MM.1S (cell line): ENCODE results near the gene DMWD.

Source experiments
- DNase-seq: peaks from one replicate; pipeline ENCODE4 v3.0.0-alpha.2; 2015
- H2AFZ ChIP-seq: fragments of 300-600 bp; sonication (generic); 2 replicates; pipeline ENCODE4 v1.6.0; 2016; ENCODE audit warnings: antibody characterized with exemption, low read length
- H3F3A ChIP-seq: fragments of 300-600 bp; sonication (generic); 2 replicates; pipeline ENCODE4 v1.6.1; 2016; ENCODE audit warnings: mild to moderate bottlenecking, antibody characterized with exemption, low read length, moderate library complexity, mixed read lengths; ENCODE audit not compliant: insufficient read depth
- H3K27ac ChIP-seq: fragments of 300-600 bp; sonication (generic); 2 replicates; pipeline ENCODE4 v1.5.1; 2016; ENCODE audit warnings: mild to moderate bottlenecking, low read length
- H3K27me3 ChIP-seq: fragments of 300-600 bp; sonication (generic); replicated peaks from 2 replicates; pipeline ENCODE4 v1.6.0; 2016; ENCODE audit warnings: low read length; ENCODE audit not compliant: insufficient read depth
- H3K36me3 ChIP-seq: fragments of 300-600 bp; sonication (generic); replicated peaks from 2 replicates; pipeline ENCODE4 v1.6.1; 2016; ENCODE audit warnings: mild to moderate bottlenecking, low read length, mixed read lengths; ENCODE audit not compliant: insufficient read depth
- H3K4me1 ChIP-seq: fragments of 300-600 bp; sonication (generic); 2 replicates; pipeline ENCODE4 v1.6.1; 2016; ENCODE audit warnings: low read length, mixed read lengths
- H3K4me2 ChIP-seq: fragments of 300-600 bp; sonication (generic); 2 replicates; pipeline ENCODE4 v1.6.0; 2016; ENCODE audit warnings: low read depth, low read length
- H3K4me3 ChIP-seq: fragments of 300-600 bp; sonication (generic); 2 replicates; pipeline ENCODE4 v1.5.1; 2016; ENCODE audit warnings: low read length, mixed read lengths
- H3K79me2 ChIP-seq: fragments of 300-600 bp; sonication (generic); 2 replicates; pipeline ENCODE4 v1.6.1; 2016; ENCODE audit warnings: mixed run types, low read length, mixed read lengths
- H3K9ac ChIP-seq: fragments of 300-600 bp; sonication (generic); 2 replicates; pipeline ENCODE4 v1.6.1; 2016; ENCODE audit warnings: low read length, mixed read lengths
- H3K9me2 ChIP-seq: fragments of 300-600 bp; sonication (generic); replicated peaks from 2 replicates; pipeline ENCODE4 v1.6.1; 2016; ENCODE audit warnings: mild to moderate bottlenecking, low read length, mixed read lengths; ENCODE audit not compliant: insufficient read depth
- H3K9me3 ChIP-seq: fragments of 300-600 bp; sonication (generic); replicated peaks from 2 replicates; pipeline ENCODE4 v1.6.1; 2016; ENCODE audit warnings: mild to moderate bottlenecking, low read length, mixed read lengths; ENCODE audit not compliant: insufficient read depth
- H4K20me1 ChIP-seq: fragments of 300-600 bp; sonication (generic); 2 replicates; pipeline ENCODE4 v1.6.1; 2016; ENCODE audit warnings: mild to moderate bottlenecking, low read length, moderate library complexity, mixed read lengths; ENCODE audit not compliant: insufficient read depth
- CTCF ChIP-seq: fragments of 300-600 bp; sonication (generic); IDR thresholded peaks from 2 replicates; pipeline ENCODE4 v1.5.1; 2016; ENCODE audit warnings: antibody characterized with exemption, low read length, mixed read lengths
- EZH2 ChIP-seq: fragments of 300-600 bp; sonication (generic); optimal IDR thresholded peaks from 2 replicates; pipeline ENCODE3; 2017; ENCODE audit warnings: low read depth, mild to moderate bottlenecking, antibody characterized with exemption, low read length, mixed read lengths
- EZH2phosphoT487 ChIP-seq: fragments of 300-600 bp; sonication (generic); IDR thresholded peaks from 2 replicates; pipeline ENCODE4 v1.6.1; 2018; ENCODE audit warnings: antibody characterized with exemption, low read length

DMWD gene

DNA sequence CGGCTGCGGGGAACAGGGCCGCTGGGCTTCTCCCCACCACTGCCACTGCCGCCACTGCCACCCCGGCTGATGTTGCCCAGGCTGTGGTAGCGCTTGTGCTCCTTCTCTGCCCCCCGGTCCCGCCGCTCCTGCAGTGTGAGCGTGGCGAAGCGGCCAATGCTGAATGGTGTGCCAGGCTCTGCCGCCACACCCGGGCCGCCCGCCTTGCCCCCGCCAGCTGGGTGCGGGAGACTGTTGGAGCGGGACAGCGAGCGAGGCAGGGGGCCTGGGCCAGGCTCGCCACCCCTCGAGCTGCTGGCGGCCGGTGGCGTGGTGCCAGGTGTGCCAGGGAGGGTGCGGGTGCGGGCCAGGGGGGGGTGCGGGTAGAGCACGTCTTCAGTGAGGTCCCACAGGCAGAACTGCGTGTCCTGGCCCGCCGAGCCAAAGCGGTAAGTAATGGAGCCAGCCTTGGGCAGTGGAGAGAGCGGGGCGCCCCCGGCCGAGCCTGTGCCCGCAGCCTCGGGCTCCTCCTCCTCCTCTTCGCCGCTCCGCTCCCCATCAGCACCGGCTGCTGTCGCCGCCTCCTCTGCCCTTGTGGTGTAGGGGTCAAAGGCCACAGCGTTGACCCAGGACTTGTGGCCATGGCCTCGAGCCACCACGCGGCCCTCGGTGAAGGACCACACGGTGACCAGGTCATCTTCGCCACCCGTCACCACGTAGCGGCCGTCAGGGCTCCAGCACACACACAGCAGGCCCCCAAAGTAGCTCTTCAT, 6.7 kb downstream of the DMWD start:
- H3K36me3 ChIP-seq, result 0 out of 2 replicates have a peak, but pooled peaks cover 3% of the 10 kb centered on the region
- H2AFZ ChIP-seq, result no peak overlapping the region
- no peaks in the 10 kb centered on the region for H3K27me3 ChIP-seq
- H3K27ac ChIP-seq, result no peak overlapping the region
- H3F3A ChIP-seq, result no peaks in the 10 kb centered on the region
- no peak overlapping the region for H3K4me3 ChIP-seq
- no peak overlapping the region for H3K4me2 ChIP-seq
- H3K4me1 ChIP-seq, result no peaks in the 10 kb centered on the region
- no peak for TF ChIP-seq CTCF
- no peak for TF ChIP-seq EZH2
- TF ChIP-seq EZH2phosphoT487, result no peak
- no peak overlapping the region for H3K9ac ChIP-seq
- H4K20me1 ChIP-seq, result no peaks in the 10 kb centered on the region
- DNase-seq, result no peak
- H3K9me3 ChIP-seq, result no peaks in the 10 kb centered on the region
- H3K9me2 ChIP-seq, result no peaks in the 10 kb centered on the region
- H3K79me2 ChIP-seq, result peaks cover 11% of the 10 kb centered on the region

GRCh38 chr19:45785097-45785496, 7.5 kb downstream of the DMWD start:
- Histone ChIP-seq H3K27ac (no peak overlapping the region), H3K79me2 (peaks cover 6% of the 10 kb centered on the region; the same call in 1 of the 2 replicates), H3K4me2 (no peak overlapping the region), H3K9ac (no peak overlapping the region), H3K9me2 (no peaks in the 10 kb centered on the region), H3K27me3 (no peaks in the 10 kb centered on the region), H3K4me1 (0 out of 2 replicates have a peak, but pooled peaks cover 1% of the 10 kb centered on the region), H2AFZ (no peak overlapping the region), H3F3A (peaks cover 4% of the 10 kb centered on the region; the same call in 1 of the 2 replicates), H3K9me3 (no peaks in the 10 kb centered on the region), H4K20me1 (no peaks in the 10 kb centered on the region), H3K36me3 (0 out of 2 replicates have a peak, but pooled peaks cover 3% of the 10 kb centered on the region), H3K4me3 (no peak overlapping the region)
- TF ChIP-seq CTCF (no peak), EZH2phosphoT487 (no peak), EZH2 (no peak)
- DNase-seq, result no peak

DNA sequence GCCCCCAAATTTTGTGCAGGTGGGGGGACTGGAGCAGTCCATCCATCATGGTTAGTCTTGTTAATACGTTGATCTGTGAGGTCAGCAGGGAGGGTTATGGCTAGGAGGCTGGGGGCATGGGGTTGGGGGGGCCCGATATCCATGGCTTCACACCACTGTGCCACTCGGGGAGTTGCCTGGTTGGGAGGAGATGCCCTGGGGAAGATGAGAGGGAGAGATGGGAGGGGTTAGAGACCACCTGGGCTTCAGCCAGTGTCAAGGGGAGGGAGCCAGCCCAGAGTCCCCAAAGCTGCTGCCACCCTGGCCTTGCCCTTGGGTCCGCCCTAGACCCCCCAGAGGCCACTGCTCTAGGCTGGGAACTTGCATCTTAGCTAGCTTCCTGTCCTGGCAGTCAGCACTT, 8.5 kb downstream of the DMWD start:
- H3K9me3 ChIP-seq, result no peaks in the 10 kb centered on the region
- H3K4me2 ChIP-seq, result no peak overlapping the region
- no peaks in the 10 kb centered on the region for H4K20me1 ChIP-seq
- no peaks in the 10 kb centered on the region for H3K36me3 ChIP-seq
- H3K4me1 ChIP-seq, result 0 out of 2 replicates have a peak, but pooled peaks cover 6% of the 10 kb centered on the region
- no peaks in the 10 kb centered on the region for H3K9me2 ChIP-seq
- H3F3A ChIP-seq, result peaks cover 6% of the 10 kb centered on the region; the same call in 1 of the 2 replicates
- no peak overlapping the region for H2AFZ ChIP-seq
- no peak for DNase-seq
- H3K4me3 ChIP-seq, result no peak overlapping the region
- H3K27me3 ChIP-seq, result no peaks in the 10 kb centered on the region
- H3K9ac ChIP-seq, result no peak overlapping the region
- H3K27ac ChIP-seq, result no peak overlapping the region
- H3K79me2 ChIP-seq, result peaks cover 2% of the 10 kb centered on the region; the same call in 1 of the 2 replicates
- TF ChIP-seq EZH2phosphoT487, result no peak
- no peak for TF ChIP-seq CTCF
- TF ChIP-seq EZH2, result no peak
